GM23338 (cell line): ENCODE results near the gene DNAJC12. TPM values are rescaled to one million over a fixed set of nuclear protein-coding genes. Genes with fewer than 3 reads are reported as not detected.

ENCODE experiments used
- ATAC-seq: fragments of 200-7000 bp; cut with Tn5 transposase; 3 replicates; pipeline ENCODE4 v1.9.1; 2020
- DNase-seq: peaks from one replicate; pipeline ENCODE4 v3.0.0-alpha.2; 2015; ENCODE audit warnings: low spot score
- H2AFZ ChIP-seq: fragments of 200-600 bp; sonication (generic); 2 replicates; pipeline ENCODE4 v1.8.0; 2016; ENCODE audit warnings: antibody characterized with exemption, mild to moderate bottlenecking, moderate library complexity
- H3F3A ChIP-seq: fragments of 200-600 bp; sonication (generic); replicated peaks from 2 replicates; pipeline ENCODE4 v1.8.0; 2017; ENCODE audit warnings: antibody characterized with exemption, mixed run types, low read depth
- H3K27ac ChIP-seq: fragments of 200-600 bp; sonication (generic); 2 replicates; pipeline ENCODE4 v1.6.1; 2016; ENCODE audit warnings: low read depth
- H3K27me3 ChIP-seq: fragments of 200-600 bp; sonication (generic); 2 replicates; pipeline ENCODE4 v1.8.0; 2016; ENCODE audit warnings: mild to moderate bottlenecking, mixed run types, moderate library complexity; ENCODE audit not compliant: insufficient read depth
- H3K36me3 ChIP-seq: fragments of 200-600 bp; sonication (generic); 2 replicates; pipeline ENCODE4 v1.8.0; 2016; ENCODE audit warnings: mild to moderate bottlenecking; ENCODE audit not compliant: insufficient read depth
- H3K4me1 ChIP-seq: fragments of 200-600 bp; sonication (generic); 2 replicates; pipeline ENCODE4 v1.8.0; 2016; ENCODE audit warnings: mild to moderate bottlenecking, moderate library complexity; ENCODE audit not compliant: insufficient read depth
- H3K4me2 ChIP-seq: fragments of 200-600 bp; sonication (generic); 2 replicates; pipeline ENCODE4 v1.7.1; 2017; ENCODE audit warnings: mixed run types
- H3K4me3 ChIP-seq: fragments of 200-600 bp; sonication (generic); 2 replicates; pipeline ENCODE4 v1.6.1; 2016; ENCODE audit warnings: mixed run types
- H3K79me2 ChIP-seq: fragments of 200-600 bp; sonication (generic); replicated peaks from 2 replicates; pipeline ENCODE4 v1.8.0; 2017; ENCODE audit warnings: mild to moderate bottlenecking; ENCODE audit not compliant: insufficient read depth
- H3K9me2 ChIP-seq: fragments of 200-600 bp; sonication (generic); 2 replicates; pipeline ENCODE4 v1.8.0; 2017; ENCODE audit not compliant: insufficient read depth
- H4K20me1 ChIP-seq: fragments of 200-600 bp; sonication (generic); replicated peaks from 2 replicates; pipeline ENCODE4 v1.8.0; 2017; ENCODE audit warnings: mild to moderate bottlenecking; ENCODE audit not compliant: insufficient read depth
- H3K27ac Mint-ChIP-seq: 2 replicates; pipeline ENCODE4 v1.8.0; 2020; ENCODE audit warnings: inconsistent platforms, mild to moderate bottlenecking, moderate library complexity, mixed read lengths
- H3K27me3 Mint-ChIP-seq: 3 replicates; pipeline ENCODE4 v1.8.0; 2022; ENCODE audit warnings: low read depth, mild to moderate bottlenecking, moderate library complexity, mixed read lengths, inconsistent platforms; ENCODE audit not compliant: insufficient read depth, poor library complexity
- H3K36me3 Mint-ChIP-seq: 3 replicates; pipeline ENCODE4 v1.8.0; 2021; ENCODE audit warnings: low read depth, mild to moderate bottlenecking, inconsistent platforms, moderate library complexity, mixed read lengths
- H3K4me1 Mint-ChIP-seq: 3 replicates; pipeline ENCODE4 v1.8.0; 2020; ENCODE audit warnings: mild to moderate bottlenecking, inconsistent platforms, mixed read lengths
- H3K4me3 Mint-ChIP-seq: 3 replicates; pipeline ENCODE4 v1.8.0; 2021; ENCODE audit warnings: moderate library complexity, mild to moderate bottlenecking, inconsistent platforms, mixed read lengths
- H3K9me3 Mint-ChIP-seq: 3 replicates; pipeline ENCODE4 v1.8.0; 2020; ENCODE audit warnings: moderate library complexity, mild to moderate bottlenecking, inconsistent platforms, mixed read lengths
- CREB1 ChIP-seq: fragments of 250-450 bp; sonication (Bioruptor Pico); IDR thresholded peaks from 2 replicates; pipeline ENCODE4 v1.5.0; 2020; ENCODE audit warnings: low read depth, mild to moderate bottlenecking, moderate library complexity
- EZH2 ChIP-seq: fragments of 200-600 bp; sonication (generic); IDR thresholded peaks from one replicate; pipeline ENCODE4 v1.8.0; 2017; ENCODE audit warnings: antibody characterized with exemption, mild to moderate bottlenecking, low read depth; ENCODE audit not compliant: unreplicated experiment
- EZH2phosphoT487 ChIP-seq: fragments of 200-600 bp; sonication (generic); IDR thresholded peaks from one replicate; pipeline ENCODE4 v1.8.1; 2018; ENCODE audit warnings: antibody characterized with exemption; ENCODE audit not compliant: unreplicated experiment
- JUNB ChIP-seq: IDR thresholded peaks from one replicate; pipeline ENCODE4 v1.6.1; 2016; ENCODE audit warnings: antibody characterized with exemption; ENCODE audit not compliant: unreplicated experiment
- NANOG ChIP-seq: IDR thresholded peaks from 2 replicates; pipeline ENCODE4 v1.6.1; 2016; ENCODE audit warnings: antibody characterized with exemption, borderline replicate concordance
- POLR2AphosphoS5 ChIP-seq: IDR thresholded peaks from 2 replicates; pipeline ENCODE4 v1.6.1; 2016; ENCODE audit warnings: antibody characterized with exemption, low read depth
- REST ChIP-seq: IDR thresholded peaks from one replicate; pipeline ENCODE4 v1.6.1; 2018; ENCODE audit warnings: antibody characterized with exemption; ENCODE audit not compliant: unreplicated experiment
- STAT1 ChIP-seq: IDR thresholded peaks from one replicate; pipeline ENCODE4 v1.6.1; 2016; ENCODE audit warnings: antibody characterized with exemption; ENCODE audit not compliant: unreplicated experiment
- ZNF114 ChIP-seq: fragments of 250-450 bp; sonication (Bioruptor Pico); IDR thresholded peaks from 2 replicates; pipeline ENCODE4 v1.5.0; 2020; ENCODE audit warnings: mild to moderate bottlenecking, moderate library complexity
- ZNF331 ChIP-seq: fragments of 250-450 bp; sonication (Bioruptor Pico); IDR thresholded peaks from 2 replicates; pipeline ENCODE4 v1.5.0; 2020; ENCODE audit warnings: low read depth, mild to moderate bottlenecking, moderate library complexity
- ZNF462 ChIP-seq: fragments of 250-450 bp; sonication (Bioruptor Pico); IDR thresholded peaks from 2 replicates; pipeline ENCODE4 v1.5.0; 2020; ENCODE audit warnings: mild to moderate bottlenecking, moderate library complexity
- polyA plus RNA-seq: library from polyadenylated mRNA; unstranded; fragments of >200 nt; fragmentation: Nextera tagmentation; extraction: Ambion mirVana; gene quantifications from 2 replicates; pipeline ENCODE4 v1.2.1, GENCODE V29; 2016
- total RNA-seq: library from RNA; depleted of rRNA; stranded (reverse); fragments of >200 nt; shearing (Covaris generic); gene quantifications from 2 replicates; pipeline ENCODE4 v1.2.3, GENCODE V29; 2014
- TF ChIP-seq, protein P1 (sequence below): IDR thresholded peaks from 2 replicates; pipeline ENCODE4 v1.6.1; 2016; ENCODE audit warnings: antibody characterized with exemption
- TF ChIP-seq, protein P2 (sequence below), 2 experiments: fragments of 200-600 bp in 1 of 2; sonication (generic) in 1 of 2; conservative IDR thresholded peaks; 2 replicates each; pipeline versions ENCODE4 v1.5.1 to v1.6.1; 2016 to 2017; ENCODE audit warnings: antibody characterized with exemption in 2 of 2, low read depth in 2 of 2, mild to moderate bottlenecking in 2 of 2, moderate library complexity in 1 of 2

The DNAJC12 gene
- total and polyA plus RNA-seq, 2 experiments from 2014 or later, result 2.2 to 4.5 TPM

DNA sequence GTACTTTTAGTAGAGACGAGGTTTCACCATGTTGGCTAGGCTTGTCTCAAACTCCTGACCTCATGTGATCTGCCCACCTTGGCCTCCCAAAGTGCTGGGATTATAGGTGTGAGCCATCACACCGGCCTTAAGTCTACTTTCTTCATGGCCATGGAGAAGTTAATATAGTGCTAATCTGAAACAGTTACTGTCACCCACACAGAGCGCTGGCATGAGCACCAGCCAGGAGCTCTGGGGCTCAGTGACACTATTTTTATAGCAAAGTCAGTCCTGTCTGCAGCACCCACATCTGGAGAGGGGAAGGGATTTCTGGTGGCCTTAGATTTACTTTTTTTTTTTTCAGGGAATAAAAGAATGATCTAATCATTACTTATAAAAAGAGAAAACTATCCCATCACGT, 21.3 kb downstream of the DNAJC12 start:
- H3K9me2 ChIP-seq, result no peaks in the 10 kb centered on the region
- DNase-seq, result no peak
- no peaks in the 10 kb centered on the region for H4K20me1 ChIP-seq
- H3K27ac ChIP-seq, result no peak overlapping the region
- no peak overlapping the region for H3K4me2 ChIP-seq
- Mint-ChIP-seq H3K27ac (no peak overlapping the region), H3K4me1 (no peaks in the 10 kb centered on the region), H3K4me3 (no peak overlapping the region), H3K9me3 (no peaks in the 10 kb centered on the region), H3K27me3 (peaks cover 2% of the 10 kb centered on the region), H3K36me3 (no peaks in the 10 kb centered on the region)
- H3K27me3 ChIP-seq, result no peaks in the 10 kb centered on the region
- no peaks in the 10 kb centered on the region for H3K79me2 ChIP-seq
- no peaks in the 10 kb centered on the region for H3F3A ChIP-seq
- no peaks in the 10 kb centered on the region for H3K4me1 ChIP-seq
- no peak for ATAC-seq
- no peak overlapping the region; the same call in 1 of the 2 replicates for H2AFZ ChIP-seq
- no peaks in the 10 kb centered on the region for H3K36me3 ChIP-seq
- TF ChIP-seq REST (no peak), STAT1 (no peak), POLR2AphosphoS5 (no peak), ZNF114 (CRISPR knock-in tag) (no peak), EZH2 (no peak), JUNB (no peak), ZNF462 (CRISPR knock-in tag) (no peak), EZH2phosphoT487 (no peak), NANOG (no peak), CREB1 (CRISPR knock-in tag) (no peak), ZNF331 (CRISPR knock-in tag) (no peak)
- TF ChIP-seq, protein P1, sequence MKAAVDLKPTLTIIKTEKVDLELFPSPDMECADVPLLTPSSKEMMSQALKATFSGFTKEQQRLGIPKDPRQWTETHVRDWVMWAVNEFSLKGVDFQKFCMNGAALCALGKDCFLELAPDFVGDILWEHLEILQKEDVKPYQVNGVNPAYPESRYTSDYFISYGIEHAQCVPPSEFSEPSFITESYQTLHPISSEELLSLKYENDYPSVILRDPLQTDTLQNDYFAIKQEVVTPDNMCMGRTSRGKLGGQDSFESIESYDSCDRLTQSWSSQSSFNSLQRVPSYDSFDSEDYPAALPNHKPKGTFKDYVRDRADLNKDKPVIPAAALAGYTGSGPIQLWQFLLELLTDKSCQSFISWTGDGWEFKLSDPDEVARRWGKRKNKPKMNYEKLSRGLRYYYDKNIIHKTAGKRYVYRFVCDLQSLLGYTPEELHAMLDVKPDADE, result no peak
- TF ChIP-seq, protein P2, sequence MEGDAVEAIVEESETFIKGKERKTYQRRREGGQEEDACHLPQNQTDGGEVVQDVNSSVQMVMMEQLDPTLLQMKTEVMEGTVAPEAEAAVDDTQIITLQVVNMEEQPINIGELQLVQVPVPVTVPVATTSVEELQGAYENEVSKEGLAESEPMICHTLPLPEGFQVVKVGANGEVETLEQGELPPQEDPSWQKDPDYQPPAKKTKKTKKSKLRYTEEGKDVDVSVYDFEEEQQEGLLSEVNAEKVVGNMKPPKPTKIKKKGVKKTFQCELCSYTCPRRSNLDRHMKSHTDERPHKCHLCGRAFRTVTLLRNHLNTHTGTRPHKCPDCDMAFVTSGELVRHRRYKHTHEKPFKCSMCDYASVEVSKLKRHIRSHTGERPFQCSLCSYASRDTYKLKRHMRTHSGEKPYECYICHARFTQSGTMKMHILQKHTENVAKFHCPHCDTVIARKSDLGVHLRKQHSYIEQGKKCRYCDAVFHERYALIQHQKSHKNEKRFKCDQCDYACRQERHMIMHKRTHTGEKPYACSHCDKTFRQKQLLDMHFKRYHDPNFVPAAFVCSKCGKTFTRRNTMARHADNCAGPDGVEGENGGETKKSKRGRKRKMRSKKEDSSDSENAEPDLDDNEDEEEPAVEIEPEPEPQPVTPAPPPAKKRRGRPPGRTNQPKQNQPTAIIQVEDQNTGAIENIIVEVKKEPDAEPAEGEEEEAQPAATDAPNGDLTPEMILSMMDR (conservative IDR thresholded peaks at IDR 0.05; ENCODE audit: low read depth in 2 of 2), result no peak
- H3K4me3 ChIP-seq, result no peak overlapping the region
